ENCODE results near the gene INO80C. TPM values are rescaled to one million over a fixed set of nuclear protein-coding genes. Genes with fewer than 3 reads are reported as not detected.

Gene INO80C
- total RNA-seq, 1 experiment from 2014 or later = 51.1 TPM

DNA sequence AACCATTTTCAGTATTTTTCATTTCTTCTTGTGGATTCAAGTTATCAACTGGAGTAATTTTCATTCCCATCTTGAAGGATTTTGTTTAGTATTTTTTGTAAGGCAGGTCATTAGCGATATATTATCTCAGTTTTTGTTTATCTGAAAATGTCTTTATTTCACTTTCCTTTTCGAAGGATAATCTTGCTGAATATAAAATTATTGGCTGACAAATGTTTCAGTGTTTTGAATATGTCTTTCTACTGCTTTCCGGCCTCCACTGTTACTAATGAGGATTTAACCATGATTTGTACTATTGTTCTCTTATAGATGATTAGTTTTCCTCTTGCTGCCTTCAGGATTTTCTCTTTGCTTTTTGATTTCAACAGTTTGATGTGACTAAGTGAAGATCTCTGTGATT lies 62.4 kb downstream of the INO80C start:
- H3K27ac Mint-ChIP-seq = no peak overlapping the region
- no peaks in the 10 kb centered on the region for H3K36me3 Mint-ChIP-seq (ENCODE audit: insufficient read depth in 1 of 3, low read depth in 3 of 3)
- no peak overlapping the region for H3K14ac ChIP-seq (ENCODE audit: insufficient read depth, low read length)
- WGBS (ENCODE audit: extremely low coverage, insufficient read length, low lambda C conversion rate) = no CpG with 5 or more reads among the region's 3 CpGs
- no peaks in the 10 kb centered on the region; the same call in 1 of the 2 replicates for H3K4me1 ChIP-seq (ENCODE audit: insufficient read depth, low read length)
- H3K56ac ChIP-seq (ENCODE audit: insufficient read length, low read depth, low read length) = no peak overlapping the region
- H3K9ac ChIP-seq (ENCODE audit: extremely low read depth, insufficient read length, low read length) = no peak overlapping the region
- peaks cover 7 to 10% of the 10 kb centered on the region in 2 experiments for H3K4me1 Mint-ChIP-seq
- no peak overlapping the region for H4K8ac ChIP-seq (replicated peaks; ENCODE audit: insufficient read length, low read depth, low read length)
- H3K79me2 ChIP-seq (ENCODE audit: insufficient read depth, low read length) = no peaks in the 10 kb centered on the region
- no peak overlapping the region for H2BK15ac ChIP-seq (ENCODE audit: low read depth, low read length)
- TF ChIP-seq, protein P1, sequence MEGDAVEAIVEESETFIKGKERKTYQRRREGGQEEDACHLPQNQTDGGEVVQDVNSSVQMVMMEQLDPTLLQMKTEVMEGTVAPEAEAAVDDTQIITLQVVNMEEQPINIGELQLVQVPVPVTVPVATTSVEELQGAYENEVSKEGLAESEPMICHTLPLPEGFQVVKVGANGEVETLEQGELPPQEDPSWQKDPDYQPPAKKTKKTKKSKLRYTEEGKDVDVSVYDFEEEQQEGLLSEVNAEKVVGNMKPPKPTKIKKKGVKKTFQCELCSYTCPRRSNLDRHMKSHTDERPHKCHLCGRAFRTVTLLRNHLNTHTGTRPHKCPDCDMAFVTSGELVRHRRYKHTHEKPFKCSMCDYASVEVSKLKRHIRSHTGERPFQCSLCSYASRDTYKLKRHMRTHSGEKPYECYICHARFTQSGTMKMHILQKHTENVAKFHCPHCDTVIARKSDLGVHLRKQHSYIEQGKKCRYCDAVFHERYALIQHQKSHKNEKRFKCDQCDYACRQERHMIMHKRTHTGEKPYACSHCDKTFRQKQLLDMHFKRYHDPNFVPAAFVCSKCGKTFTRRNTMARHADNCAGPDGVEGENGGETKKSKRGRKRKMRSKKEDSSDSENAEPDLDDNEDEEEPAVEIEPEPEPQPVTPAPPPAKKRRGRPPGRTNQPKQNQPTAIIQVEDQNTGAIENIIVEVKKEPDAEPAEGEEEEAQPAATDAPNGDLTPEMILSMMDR (conservative IDR thresholded peaks at IDR 0.05) = no peak
- DNase-seq = no peak
- no peaks in the 10 kb centered on the region for H4K20me1 ChIP-seq (ENCODE audit: control insufficient read depth, insufficient read depth, insufficient read length)
- H2BK20ac ChIP-seq (ENCODE audit: low read depth, low read length, poor library complexity, severe bottlenecking) = no peak overlapping the region
- H3K79me1 ChIP-seq (ENCODE audit: insufficient read depth, low read depth, low read length, poor library complexity, severe bottlenecking) = no peaks in the 10 kb centered on the region
- no peak overlapping the region for H3K4me3 Mint-ChIP-seq
- no peak overlapping the region for H3T11ph ChIP-seq (ENCODE audit: low read length)
- H3K4me2 ChIP-seq (ENCODE audit: insufficient read depth, insufficient read length, low read length) = no peak overlapping the region
- H3K23me2 ChIP-seq (ENCODE audit: insufficient read length, low read depth, low read length, poor library complexity, severe bottlenecking) = no peaks in the 10 kb centered on the region
- no peak overlapping the region for H2BK5ac ChIP-seq (ENCODE audit: insufficient read length, low read length)
- H2AK5ac ChIP-seq (ENCODE audit: insufficient read length, low read length) = no peak overlapping the region
- no peak overlapping the region for H2BK12ac ChIP-seq (ENCODE audit: insufficient read length, low read depth, low read length)
- no peaks in the 10 kb centered on the region for H3K9me3 ChIP-seq (ENCODE audit: control insufficient read depth, low read depth, low read length)
- no peak overlapping the region for H2AFZ ChIP-seq (ENCODE audit: low read length)
- no peak overlapping the region for H4K91ac ChIP-seq (ENCODE audit: insufficient read length, low read depth, low read length)
- H3K27me3 Mint-ChIP-seq (ENCODE audit: low read depth) = no peaks in the 10 kb centered on the region
- H3K18ac ChIP-seq (ENCODE audit: insufficient read length, low read depth, low read length) = no peak overlapping the region
- H4K5ac ChIP-seq (ENCODE audit: insufficient read length, low read depth, low read length) = no peak overlapping the region
- no peak overlapping the region for H3K23ac ChIP-seq (ENCODE audit: insufficient read length, low read depth, low read length)
- H3K4ac ChIP-seq (ENCODE audit: low read depth, low read length) = no peak overlapping the region
- no peaks in the 10 kb centered on the region for H3K9me3 Mint-ChIP-seq
- H3K27ac ChIP-seq (ENCODE audit: insufficient read length, low read depth, low read length) = no peak overlapping the region
- no peak overlapping the region for H2BK120ac ChIP-seq (ENCODE audit: low read depth, low read length, poor library complexity, severe bottlenecking)
- no peaks in the 10 kb centered on the region for H3K27me3 ChIP-seq (ENCODE audit: insufficient read depth, low read length)
